NOMO-1 (cell line): Measurements from ENCODE around the gene EBP.

ENCODE experiments used
- DNase-seq, 2 experiments: peaks; one replicate each; lab custom pipeline; 2025; ENCODE audit not compliant: unreplicated experiment in 2 of 2; lab: John Stamatoyannopoulos, UW

The EBP gene

DNA sequence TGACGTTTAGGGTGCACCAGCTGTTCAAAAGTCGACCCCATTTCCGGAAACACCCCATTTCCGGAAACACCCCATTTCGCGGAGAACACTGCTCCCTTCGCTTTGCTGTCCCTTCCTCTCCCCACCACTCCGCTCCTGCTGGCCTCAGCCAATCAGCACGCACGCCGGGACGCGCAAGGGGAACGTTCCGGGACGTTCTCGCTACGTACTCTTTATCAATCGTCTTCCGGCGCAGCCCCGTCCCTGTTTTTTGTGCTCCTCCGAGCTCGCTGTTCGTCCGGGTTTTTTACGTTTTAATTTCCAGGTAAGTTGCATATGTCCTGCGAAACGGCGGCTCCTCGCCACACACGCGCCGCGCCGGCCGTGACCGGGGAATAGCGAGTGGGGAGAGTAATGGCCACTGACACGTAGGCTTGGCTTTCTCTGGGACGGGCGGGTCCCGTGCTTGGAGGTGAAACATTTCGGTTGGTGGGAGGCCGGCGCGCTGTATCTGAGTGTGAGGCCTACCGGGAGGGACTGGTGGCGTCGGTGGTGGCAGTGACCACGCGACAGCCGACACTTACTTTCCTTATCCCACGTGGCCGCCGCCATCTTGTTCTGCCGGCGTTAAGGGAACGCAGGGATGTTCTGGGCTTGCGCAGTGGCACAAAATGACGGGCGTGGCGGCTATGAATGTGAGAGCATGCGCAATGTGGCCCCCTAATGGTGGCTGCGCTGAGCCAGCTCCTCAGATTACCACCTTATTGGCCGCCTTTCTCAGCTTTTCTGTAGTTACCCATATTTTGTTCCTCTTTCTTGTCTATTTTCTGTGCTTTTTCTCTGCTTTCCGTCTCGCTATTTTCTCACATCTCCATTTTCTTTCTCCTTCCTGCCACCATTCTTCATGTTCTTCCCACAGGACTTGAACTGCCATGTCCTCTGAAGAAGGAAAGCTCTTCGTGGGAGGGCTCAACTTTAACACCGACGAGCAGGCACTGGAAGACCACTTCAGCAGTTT is 53.0 kb downstream of the EBP start, which contains the start of gene RBM3:
TSS of gene RBM3 (plus strand) at position 215 of the 997 bp plus-strand sequence. CDS start at position 912, 697 bp downstream.
- peak; percentile 81 to 86 for DNase-seq

DNA sequence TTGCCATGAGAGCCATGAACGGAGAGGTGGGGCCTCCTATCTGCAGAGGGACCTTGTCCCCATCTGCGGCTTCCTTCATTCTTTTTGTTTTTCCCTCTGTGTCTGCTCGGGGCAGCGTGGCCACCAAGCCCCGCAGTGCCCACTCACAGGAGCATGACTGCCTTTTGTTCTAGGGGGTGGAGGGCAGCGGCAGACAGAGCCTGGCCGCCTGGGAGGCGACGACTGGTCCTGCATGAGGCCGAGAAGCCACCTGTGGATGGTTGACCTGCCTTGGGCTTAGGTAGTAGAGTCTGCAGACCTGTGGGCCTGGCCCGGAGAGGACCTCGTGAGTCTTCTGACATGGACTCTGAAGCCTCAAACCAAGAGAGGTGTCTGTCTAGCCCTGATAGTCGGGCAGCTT is 54.0 kb downstream of the EBP start:
- DNase-seq: no peak

DNA sequence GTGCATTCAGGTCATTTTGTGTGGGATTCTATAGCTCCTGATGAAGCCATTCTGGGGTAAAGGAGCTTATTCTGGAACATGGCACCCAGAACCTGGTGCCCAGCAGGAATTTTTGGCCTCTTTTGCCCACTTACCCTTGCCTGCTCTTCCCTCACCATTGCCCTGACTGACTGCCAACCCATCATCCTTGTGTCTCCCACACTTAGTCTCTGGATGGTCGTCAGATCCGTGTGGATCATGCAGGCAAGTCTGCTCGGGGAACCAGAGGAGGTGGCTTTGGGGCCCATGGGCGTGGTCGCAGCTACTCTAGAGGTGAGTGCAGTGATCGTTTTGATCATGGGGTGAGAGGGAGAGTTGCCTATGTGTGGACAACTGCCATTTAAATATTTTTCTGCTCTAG is 54.5 kb downstream of the EBP start:
- DNase-seq: no peak
